H1 (cell line): ENCODE results near the gene DLG1.

Experiments
- CEBPB ChIP-seq: IDR thresholded peaks from 2 replicates; pipeline ENCODE4 v1.6.1; 2012; ENCODE audit warnings: low read depth, low read length
- TEAD4 ChIP-seq: IDR thresholded peaks from 2 replicates; pipeline ENCODE4 v1.6.1; 2012; ENCODE audit warnings: low read depth, low read length, inconsistent platforms, mixed read lengths
- USF2 ChIP-seq: IDR thresholded peaks from 2 replicates; pipeline ENCODE4 v1.6.1; 2011; ENCODE audit warnings: low read length, improper control_type of control experiment

GRCh38 chr3:197168063-197168462 lies 130.3 kb downstream of the DLG1 start:
- TF ChIP-seq CEBPB (no peak), TEAD4 (no peak), USF2 (no peak)
